Heart right ventricle (tissue), 16 donors: ENCODE results near the gene EEFSEC. TPM values are rescaled to one million over a fixed set of nuclear protein-coding genes. Genes with fewer than 3 reads are reported as not detected.

Source experiments
- ATAC-seq, 8 donors: fragments of 200-7000 bp; cut with Tn5 transposase; one replicate each; pipeline ENCODE4 v1.9.1; 2020; ENCODE audit warnings: mild to moderate bottlenecking in 8 of 8, moderate library complexity in 8 of 8, moderate number of reproducible peaks in 1 of 8
- DNase-seq, 2 donors: peaks; one replicate each; pipeline ENCODE4 v3.0.0-alpha.2; 2020
- H3K27ac ChIP-seq, 10 donors: fragments of 200-600 bp; sonication (generic) in 2 of 10; one replicate each; pipeline versions ENCODE4 v1.5.0 to v1.8.0; 2020 to 2022; ENCODE audit warnings: mild to moderate bottlenecking in 3 of 10
- H3K27me3 ChIP-seq, 7 donors: fragments of 200-600 bp; one replicate each; pipeline ENCODE4 v1.8.0; 2021 to 2022; ENCODE audit warnings: mild to moderate bottlenecking in 2 of 7
- H3K36me3 ChIP-seq, 9 donors: fragments of 200-600 bp; sonication (generic) in 1 of 9; one replicate each; pipeline versions ENCODE4 v1.5.0 to v1.8.0; 2020 to 2022; ENCODE audit warnings: mild to moderate bottlenecking in 2 of 9
- H3K4me1 ChIP-seq, 9 donors: fragments of 200-600 bp; sonication (generic) in 1 of 9; one replicate each; pipeline versions ENCODE4 v1.5.0 to v1.8.0; 2020 to 2022; ENCODE audit warnings: mild to moderate bottlenecking in 4 of 9
- H3K4me3 ChIP-seq, 10 donors: fragments of 200-600 bp; sonication (generic) in 2 of 10; one replicate each; pipeline versions ENCODE4 v1.5.0 to v1.8.0; 2020 to 2022; ENCODE audit warnings: mild to moderate bottlenecking in 7 of 10, moderate library complexity in 2 of 10
- H3K9me3 ChIP-seq, 11 donors: fragments of 200-600 bp in 10 of 11; sonication (generic) in 2 of 11; one replicate each; pipeline versions ENCODE4 v1.5.0 to v1.8.0; 2013 to 2022; ENCODE audit warnings: mild to moderate bottlenecking in 2 of 11, control low read depth in 1 of 11, moderate library complexity in 1 of 11
- WGBS, 2 donors: extraction: QIAGEN DNeasy Blood & Tissue Kit; methylation state at CpG; one replicate each; pipeline ENCODE4 v1.1.7; 2013; ENCODE audit warnings: inconsistent platforms in 1 of 2; 5-methylcytosine and 5-hydroxymethylcytosine counted together
- intact Hi-C, 10 donors: fragments of 100-400 bp; cut with DNase I; formaldehyde crosslinking; loops; one replicate each; pipeline versions ENCODE4 v1.11.1 to v1.14.2; 2022
- polyA plus RNA-seq, 2 donors: library from polyadenylated mRNA; stranded (reverse); fragments of 200-250 nt; gene quantifications; one replicate each; pipeline ENCODE4 v1.2.3, GENCODE V29; 2013
- total RNA-seq, 10 donors: library from RNA; stranded (reverse); fragmentation: NEBNext Ultra II Directional in 3 of 10; extraction: Animal tissue kit (Norgen Biotek cat#: 25700) in 3 of 10; gene quantifications; one replicate each; pipeline versions ENCODE4 v1.2.1 to v1.2.4, GENCODE V29; 2021 to 2023
- TF ChIP-seq, protein P1 (sequence below), 9 donors: fragments of 200-600 bp; sonication (generic) in 2 of 9; IDR thresholded peaks; one replicate each; pipeline versions ENCODE4 v1.5.0 to v1.8.0; 2021 to 2022; ENCODE audit warnings: antibody characterized with exemption in 9 of 9, mild to moderate bottlenecking in 5 of 9, moderate library complexity in 1 of 9
- donor health status: Arrhythmogenic right ventricular cardiomyopathy.
- donor health status: ischemic (EF 13 %, LVEDD 7.1; RV severe dilation, severe dysfunction).
- donor health status: healthy with polysubstance abuse.
- donor health status: DM: no; HTN: yes; CAD: no.
- donor health status: DM: no; HTN: no; CAD: no.
- donor health status: ischemic (EF 25% LVEDD 6.9; RV normal size, moderate dysfunction).
- donor health status: ischemic (EF 25% LVEDD 5.7; RV mildly dilated, moderate dysfunction).
- donor health status: healthy.
- donor health status: DM: yes; HTN: yes; CAD: no.
- donor health status: Ischemic cardiomyopathy.
- donor health status: ischemic (EF 35%, LVEDD 5.7; RV mildly dilated, moderate dysfunction).
- donor health status: nonischemic (EF 11% LVEDD 7.7; RV severe dilation, severe dysfunction).
- donor health status: DM: yes; HTN: yes; CAD: no.
- donor health status: PGD.
- donor health status: ischemic (EF 29% LVEDD 5.4; RV normal size, mild dysfunction).
- donor health status: nonischemic (EF 23%, LVEDD 6.1; RV moderate dilation, normal function).

EEFSEC gene
- total and polyA plus RNA-seq, 12 donors, result 16.5 to 29.5 (median 25.0) TPM

DNA sequence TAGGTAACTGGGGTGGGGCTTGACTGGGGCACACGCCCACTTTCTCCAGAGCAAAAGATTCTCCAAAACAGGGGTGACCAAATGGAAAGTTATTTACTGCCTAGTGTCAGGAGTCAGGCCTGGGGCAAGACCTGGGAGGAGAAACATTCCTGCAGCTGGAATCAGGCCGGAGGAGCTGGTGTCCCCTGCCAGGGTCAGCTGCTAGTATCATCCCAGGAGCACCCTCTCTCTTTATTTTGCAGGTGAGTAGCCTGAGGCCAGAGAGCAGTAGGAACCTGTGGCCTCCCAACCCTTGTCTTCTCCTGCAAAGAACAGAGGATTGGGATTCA lies 280.5 kb downstream of the EEFSEC start:
- peaks cover 0 to 14% (median 7%) of the 10 kb centered on the region in 9 donors for H3K4me1 ChIP-seq
- intact Hi-C loops, result no loop called here
- H3K27ac ChIP-seq, result no peak overlapping the region
- H3K27me3 ChIP-seq, result peaks cover 12 to 63% (median 40%) of the 10 kb centered on the region in 7 donors
- no peaks in the 10 kb centered on the region for H3K36me3 ChIP-seq
- DNase-seq (no peak), ATAC-seq (no peak)
- no peak overlapping the region for H3K4me3 ChIP-seq
- WGBS, 2 donors, result 63 to 70% methylated on average over 2 of the region's 2 CpGs
- TF ChIP-seq, protein P1, sequence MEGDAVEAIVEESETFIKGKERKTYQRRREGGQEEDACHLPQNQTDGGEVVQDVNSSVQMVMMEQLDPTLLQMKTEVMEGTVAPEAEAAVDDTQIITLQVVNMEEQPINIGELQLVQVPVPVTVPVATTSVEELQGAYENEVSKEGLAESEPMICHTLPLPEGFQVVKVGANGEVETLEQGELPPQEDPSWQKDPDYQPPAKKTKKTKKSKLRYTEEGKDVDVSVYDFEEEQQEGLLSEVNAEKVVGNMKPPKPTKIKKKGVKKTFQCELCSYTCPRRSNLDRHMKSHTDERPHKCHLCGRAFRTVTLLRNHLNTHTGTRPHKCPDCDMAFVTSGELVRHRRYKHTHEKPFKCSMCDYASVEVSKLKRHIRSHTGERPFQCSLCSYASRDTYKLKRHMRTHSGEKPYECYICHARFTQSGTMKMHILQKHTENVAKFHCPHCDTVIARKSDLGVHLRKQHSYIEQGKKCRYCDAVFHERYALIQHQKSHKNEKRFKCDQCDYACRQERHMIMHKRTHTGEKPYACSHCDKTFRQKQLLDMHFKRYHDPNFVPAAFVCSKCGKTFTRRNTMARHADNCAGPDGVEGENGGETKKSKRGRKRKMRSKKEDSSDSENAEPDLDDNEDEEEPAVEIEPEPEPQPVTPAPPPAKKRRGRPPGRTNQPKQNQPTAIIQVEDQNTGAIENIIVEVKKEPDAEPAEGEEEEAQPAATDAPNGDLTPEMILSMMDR (IDR thresholded peaks at IDR 0.05), result no peak
- no peaks in the 10 kb centered on the region for H3K9me3 ChIP-seq

DNA sequence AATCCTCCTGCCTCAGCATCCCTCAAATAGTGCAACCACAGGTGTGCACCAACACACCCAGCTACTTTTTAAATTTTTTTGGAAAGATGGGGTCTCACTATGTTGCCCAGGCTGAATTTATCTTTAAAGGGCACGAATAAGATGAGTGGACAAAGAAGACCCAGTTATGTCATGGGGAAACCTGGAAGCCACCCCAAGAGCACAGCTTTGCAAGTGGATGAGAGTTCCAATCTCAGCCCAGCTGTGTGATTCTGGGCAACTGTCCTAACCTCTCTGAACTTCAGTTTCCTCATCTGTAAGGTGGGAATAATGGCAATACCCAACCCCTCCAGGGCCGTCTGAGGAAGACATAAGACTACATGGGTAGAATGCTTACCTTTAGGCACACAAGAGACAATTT lies 281.2 kb downstream of the EEFSEC start:
- Histone ChIP-seq H3K9me3 (no peaks in the 10 kb centered on the region), H3K4me1 (peaks cover 0 to 14% (median 7%) of the 10 kb centered on the region in 9 donors), H3K36me3 (no peaks in the 10 kb centered on the region), H3K27ac (no peak overlapping the region), H3K4me3 (no peak overlapping the region), H3K27me3 (peaks cover 12 to 66% (median 41%) of the 10 kb centered on the region in 7 donors)
- ATAC-seq, result no peak
- intact Hi-C loops, result no loop called here
- WGBS, 2 donors, result 92 to 94% methylated on average over 2 of the region's 2 CpGs
- DNase-seq, result no peak
- TF ChIP-seq, protein P1 (IDR thresholded peaks at IDR 0.05), result no peak

DNA sequence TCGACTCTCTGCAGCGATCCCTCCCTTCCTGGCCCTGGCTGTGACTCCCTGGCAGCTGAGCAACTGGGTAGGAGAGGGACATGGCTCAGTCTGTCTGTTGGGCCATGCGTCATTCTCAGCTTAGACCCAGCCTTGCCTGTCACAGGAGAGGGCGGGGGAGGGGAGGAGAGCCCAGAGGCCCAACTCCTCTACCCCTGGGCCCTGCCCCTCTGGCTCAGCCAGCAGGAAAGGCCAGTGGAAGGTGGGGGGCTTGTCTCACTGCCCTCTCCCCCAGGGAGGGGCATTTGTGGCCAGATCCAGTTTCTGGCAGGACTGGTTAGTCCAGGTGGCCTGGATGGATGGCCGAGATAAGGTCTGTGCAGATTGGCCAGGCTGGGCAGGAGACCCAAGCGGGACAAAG lies 281.8 kb downstream of the EEFSEC start:
- no peaks in the 10 kb centered on the region for H3K9me3 ChIP-seq
- peaks cover 12 to 60% (median 42%) of the 10 kb centered on the region in 7 donors for H3K27me3 ChIP-seq
- TF ChIP-seq, protein P1 (IDR thresholded peaks at IDR 0.05), result no peak
- H3K4me1 ChIP-seq, result peaks cover 0 to 14% (median 7%) of the 10 kb centered on the region in 9 donors
- DNase-seq (no peak), ATAC-seq (peak in 1 of 8 donors; percentile 13)
- intact Hi-C loops, result no loop called here
- WGBS, 2 donors, result 87 to 88% methylated on average over 6 of the region's 6 CpGs
- no peak overlapping the region for H3K27ac ChIP-seq
- H3K36me3 ChIP-seq, result no peaks in the 10 kb centered on the region
- no peak overlapping the region for H3K4me3 ChIP-seq

DNA sequence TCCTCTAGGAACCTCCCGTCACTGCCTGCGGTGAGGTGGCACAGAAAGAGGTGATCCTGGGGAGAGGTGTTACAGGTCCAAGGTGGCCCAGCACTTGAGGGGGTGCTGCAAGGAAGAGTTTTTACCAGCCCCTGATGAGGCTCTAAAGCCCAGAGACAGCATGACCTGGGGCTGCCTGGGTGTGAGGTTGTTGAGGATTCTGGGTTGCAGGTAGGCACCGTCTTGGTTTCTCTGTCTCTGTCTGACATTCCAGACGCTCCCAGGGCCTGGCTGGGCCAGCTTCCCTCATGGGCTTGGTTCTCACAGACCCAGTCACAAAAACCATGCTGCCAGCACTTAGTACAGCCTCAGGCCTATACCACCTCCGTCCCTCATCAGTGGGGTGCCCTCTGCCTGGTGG lies 282.3 kb downstream of the EEFSEC start:
- Histone ChIP-seq H3K27ac (no peak overlapping the region), H3K27me3 (peaks cover 12 to 56% (median 40%) of the 10 kb centered on the region in 7 donors), H3K9me3 (no peaks in the 10 kb centered on the region), H3K4me1 (peaks cover 0 to 14% (median 7%) of the 10 kb centered on the region in 9 donors), H3K36me3 (no peaks in the 10 kb centered on the region), H3K4me3 (no peak overlapping the region)
- DNase-seq (no peak), ATAC-seq (no peak)
- WGBS, 2 donors, result 88 to 93% methylated on average over 5 of the region's 5 CpGs
- TF ChIP-seq, protein P1 (IDR thresholded peaks at IDR 0.05), result no peak
- intact Hi-C loops, result no loop called here
